IMR-90 (cell line): ENCODE results near the gene CHD2. TPM values are rescaled to one million over a fixed set of nuclear protein-coding genes. Genes with fewer than 3 reads are reported as not detected.

Source experiments
- ATAC-seq: fragments of 200-7000 bp; cut with Tn5 transposase; 2 replicates; pipeline ENCODE4 v1.9.1; 2020; ENCODE audit warnings: low read depth, mild to moderate bottlenecking, moderate library complexity
- BruUV-seq: library from RNA; stranded (reverse); fragments of 400-500 nt; replicated peaks from 2 replicates; lab custom pipeline; 2021; lab: Mats Ljungman, UMichigan
- CTCF ChIA-PET: fragments of 300-600 bp; formaldehyde crosslinking; extraction: SDS; loops from one replicate; lab custom pipeline; 2021; ENCODE audit warnings: antibody characterized with exemption; lab: Yijun Ruan, JAX
- POLR2A ChIA-PET: fragments of 300-600 bp; sonication (Branson Sonifier 250); formaldehyde crosslinking; loops from one replicate; lab custom pipeline; 2022; ENCODE audit warnings: antibody characterized with exemption; ENCODE audit not compliant: unreplicated experiment; lab: Charles Lee
- DNase-seq: peaks from one replicate; pipeline ENCODE4 v3.0.0; 2013
- H2AFZ ChIP-seq: replicated peaks from 2 replicates; pipeline ENCODE3; 2013; ENCODE audit warnings: low read length, mild to moderate bottlenecking; ENCODE audit not compliant: poor library complexity
- H2AK5ac ChIP-seq: 2 replicates; pipeline ENCODE4 v1.6.1; 2013; ENCODE audit warnings: low read depth, low read length, inconsistent platforms
- H2AK9ac ChIP-seq: replicated peaks from 2 replicates; pipeline ENCODE3; 2013; ENCODE audit warnings: mild to moderate bottlenecking, low read depth, low read length, moderate library complexity; ENCODE audit not compliant: poor library complexity
- H2BK120ac ChIP-seq: 2 replicates; pipeline ENCODE4 v1.6.1; 2013; ENCODE audit warnings: low read depth, low read length, inconsistent platforms
- H2BK15ac ChIP-seq: 3 replicates; pipeline ENCODE4 v1.6.1; 2013; ENCODE audit warnings: low read depth, low read length, inconsistent platforms
- H2BK20ac ChIP-seq: 2 replicates; pipeline ENCODE4 v1.6.1; 2013; ENCODE audit warnings: low read depth, mild to moderate bottlenecking, inconsistent platforms, low read length, moderate library complexity
- H2BK5ac ChIP-seq: 2 replicates; pipeline ENCODE4 v1.6.1; 2013; ENCODE audit warnings: mild to moderate bottlenecking, low read depth, low read length, inconsistent platforms; ENCODE audit not compliant: poor library complexity, severe bottlenecking
- H3K14ac ChIP-seq: replicated peaks from 2 replicates; pipeline ENCODE4 v1.6.1; 2013; ENCODE audit warnings: low read depth, low read length, inconsistent platforms
- H3K18ac ChIP-seq: 2 replicates; pipeline ENCODE4 v1.6.1; 2013; ENCODE audit warnings: low read depth, low read length, control low read depth
- H3K23ac ChIP-seq: 2 replicates; pipeline ENCODE4 v1.6.1; 2013; ENCODE audit warnings: low read depth, low read length, inconsistent platforms
- H3K27ac ChIP-seq: 2 replicates; pipeline ENCODE4 v1.5.1; 2013; ENCODE audit warnings: mild to moderate bottlenecking, control low read depth, low read length; ENCODE audit not compliant: insufficient read depth
- H3K27me3 ChIP-seq: 2 replicates; pipeline ENCODE4 v1.6.1; 2013; ENCODE audit warnings: low read length; ENCODE audit not compliant: control insufficient read depth, insufficient read depth
- H3K36me3 ChIP-seq: 2 replicates; pipeline ENCODE4 v1.6.1; 2013; ENCODE audit warnings: low read length, mixed read lengths; ENCODE audit not compliant: control insufficient read depth, insufficient read depth
- H3K4ac ChIP-seq: 2 replicates; pipeline ENCODE4 v1.6.1; 2013; ENCODE audit warnings: low read depth, low read length, inconsistent platforms
- H3K4me1 ChIP-seq: 2 replicates; pipeline ENCODE4 v1.6.1; 2013; ENCODE audit warnings: low read length, mixed read lengths; ENCODE audit not compliant: control insufficient read depth, insufficient read depth
- H3K4me2 ChIP-seq: 2 replicates; pipeline ENCODE4 v1.6.1; 2013; ENCODE audit warnings: low read depth, mild to moderate bottlenecking, control low read depth, low read length, moderate library complexity
- H3K4me3 ChIP-seq: 2 replicates; pipeline ENCODE4 v1.5.1; 2013; ENCODE audit warnings: low read depth, mild to moderate bottlenecking, control low read depth, low read length, moderate library complexity; ENCODE audit not compliant: insufficient read depth
- H3K56ac ChIP-seq: 2 replicates; pipeline ENCODE4 v1.6.1; 2013; ENCODE audit warnings: low read length, inconsistent platforms; ENCODE audit not compliant: insufficient read depth; ENCODE audit errors: extremely low read depth
- H3K79me1 ChIP-seq, 2 experiments: 2 replicates each; pipeline ENCODE4 v1.6.1; 2013; ENCODE audit warnings: low read length in 2 of 2, inconsistent platforms in 1 of 2, low read depth in 1 of 2
- H3K9ac ChIP-seq: 2 replicates; pipeline ENCODE4 v1.6.1; 2013; ENCODE audit warnings: low read depth, low read length, control low read depth
- H3K9me1 ChIP-seq: 2 replicates; pipeline ENCODE4 v1.6.1; 2013; ENCODE audit warnings: low read length, inconsistent platforms; ENCODE audit not compliant: insufficient read depth
- H3K9me3 ChIP-seq: 2 replicates; pipeline ENCODE4 v1.6.1; 2013; ENCODE audit warnings: low read length; ENCODE audit not compliant: control insufficient read depth, insufficient read depth
- H4K20me1 ChIP-seq: 2 replicates; pipeline ENCODE4 v1.6.1; 2013; ENCODE audit warnings: low read length, inconsistent platforms; ENCODE audit not compliant: insufficient read depth
- H4K5ac ChIP-seq: 2 replicates; pipeline ENCODE4 v1.6.1; 2013; ENCODE audit warnings: mild to moderate bottlenecking, low read depth, low read length, control low read depth
- H4K8ac ChIP-seq, 2 experiments: 2 replicates each; pipeline ENCODE4 v1.6.1; 2013; ENCODE audit warnings: low read depth in 2 of 2, low read length in 2 of 2, control low read depth in 1 of 2, inconsistent platforms in 1 of 2
- H4K91ac ChIP-seq: 2 replicates; pipeline ENCODE4 v1.6.1; 2013; ENCODE audit warnings: low read depth, low read length, inconsistent platforms; ENCODE audit not compliant: insufficient read depth
- BHLHE40 ChIP-seq: fragments of 150-350 bp; IDR thresholded peaks from 2 replicates; pipeline ENCODE4 v1.6.1; 2016; ENCODE audit warnings: mild to moderate bottlenecking, low read depth, low read length
- CEBPB ChIP-seq: IDR thresholded peaks from 2 replicates; pipeline ENCODE4 v1.6.1; 2012; ENCODE audit warnings: low read depth, low read length, improper control_type of control experiment
- CHD1 ChIP-seq: IDR thresholded peaks from 2 replicates; pipeline ENCODE4 v1.6.1; 2012; ENCODE audit warnings: low read depth, low read length, improper control_type of control experiment
- CTCF ChIP-seq: conservative IDR thresholded peaks from 2 replicates; pipeline ENCODE4 v1.5.1; 2012; ENCODE audit warnings: mild to moderate bottlenecking, low read depth, low read length, improper control_type of control experiment
- ELK1 ChIP-seq: fragments of 150-350 bp; IDR thresholded peaks from 2 replicates; pipeline ENCODE4 v1.6.1; 2016; ENCODE audit warnings: low read depth, mild to moderate bottlenecking, low read length, moderate library complexity, borderline replicate concordance
- FOS ChIP-seq: fragments of 150-350 bp; IDR thresholded peaks from 2 replicates; pipeline ENCODE4 v1.6.1; 2016; ENCODE audit warnings: low read depth, low read length
- MAFK ChIP-seq: IDR thresholded peaks from 2 replicates; pipeline ENCODE4 v1.6.1; 2012; ENCODE audit warnings: low read depth, low read length, improper control_type of control experiment
- MAZ ChIP-seq: IDR thresholded peaks from 2 replicates; pipeline ENCODE4 v1.6.1; 2012; ENCODE audit warnings: low read depth, mild to moderate bottlenecking, low read length, improper control_type of control experiment, moderate library complexity, borderline replicate concordance
- POLR2A ChIP-seq: IDR thresholded peaks from 2 replicates; pipeline ENCODE4 v1.6.1; 2012; ENCODE audit warnings: mild to moderate bottlenecking, low read depth, low read length
- RAD21 ChIP-seq: IDR thresholded peaks from 2 replicates; pipeline ENCODE4 v1.6.1; 2012; ENCODE audit warnings: low read length, improper control_type of control experiment
- RCOR1 ChIP-seq: IDR thresholded peaks from 2 replicates; pipeline ENCODE4 v1.6.1; 2012; ENCODE audit warnings: mild to moderate bottlenecking, low read length, improper control_type of control experiment; ENCODE audit not compliant: insufficient replicate concordance
- RFX5 ChIP-seq: IDR thresholded peaks from 2 replicates; pipeline ENCODE4 v1.8.0; 2012; ENCODE audit warnings: low read depth, mild to moderate bottlenecking, low read length, moderate library complexity
- SMC3 ChIP-seq: fragments of 150-350 bp; IDR thresholded peaks from 2 replicates; pipeline ENCODE4 v1.6.1; 2016; ENCODE audit warnings: low read depth, mild to moderate bottlenecking, antibody characterized with exemption, low read length, moderate library complexity
- USF2 ChIP-seq: fragments of 150-350 bp; IDR thresholded peaks from 2 replicates; pipeline ENCODE4 v1.6.1; 2017; ENCODE audit warnings: mild to moderate bottlenecking, antibody characterized with exemption, low read length, low read depth
- WGBS, 2 experiments: methylation state at CpG; one replicate each; pipeline versions ENCODE4 v1.1.5 to v1.1.7; 2013; ENCODE audit warnings: missing lambda C conversion rate in 2 of 2; ENCODE audit not compliant: insufficient read length in 1 of 2; ENCODE audit errors: extremely low coverage in 2 of 2; 5-methylcytosine and 5-hydroxymethylcytosine counted together
- dilution Hi-C: fragments of 300-500 bp; cut with HindIII; formaldehyde crosslinking; loops from one replicate; pipeline ENCODE4 v1.14.3; 2018; ENCODE audit warnings: low sequenced_read_pairs; ENCODE audit not compliant: unreplicated experiment
- in situ Hi-C: fragments of 300-500 bp; cut with MboI; formaldehyde crosslinking; loops from 3 replicates; pipeline ENCODE4 v1.14.3; 2019; ENCODE audit warnings: low sequenced_read_pairs, inconsistent platforms, mixed read lengths
- intact Hi-C: fragments of 100-400 bp; cut with micrococcal nuclease; formaldehyde crosslinking; loops from 2 replicates; pipeline ENCODE4 v1.10.0; 2022
- polyA plus RNA-seq, 3 experiments: library from polyadenylated mRNA; depleted of rRNA; stranded (reverse); fragments of >200 nt; gene quantifications; 2 replicates each; pipeline ENCODE4 v1.2.3, GENCODE V29; 2012; ENCODE audit warnings: low replicate concordance in 1 of 3
- total RNA-seq: library from RNA; depleted of rRNA; stranded (reverse); fragments of >200 nt; gene quantifications from 2 replicates; pipeline ENCODE4 v1.2.3, GENCODE V29; 2012

CHD2 gene
- total and polyA plus RNA-seq, 2 of the 4 experiments (the other 2 are of a cell fraction) = 44.9 to 64.7 TPM

- no peaks in the 10 kb centered on the region for H3K4me1 ChIP-seq
- DNase-seq = no peak
- no peak overlapping the region for H2BK20ac ChIP-seq
- no peak overlapping the region for H2AK9ac ChIP-seq
- BruUV-seq = no TSS peak
- no peak overlapping the region for H2AK5ac ChIP-seq
- ChIA-PET CTCF (interaction anchor here (0.5 kb wide), 1 partner anchor 17 kb away, joined by 4 read pairs; no protein-coding TSS in a partner anchor), POLR2A (no interaction called here)
- peaks cover 80% of the 10 kb centered on the region for H3K36me3 ChIP-seq
- H3K9me3 ChIP-seq = peaks cover 20% of the 10 kb centered on the region
- H3K9ac ChIP-seq = no peak overlapping the region
- no peak overlapping the region for H3K18ac ChIP-seq
- dilution Hi-C loops (no loop called here), intact Hi-C loops (no loop called here), in situ Hi-C loops (no loop called here)
- H3K27me3 ChIP-seq = no peaks in the 10 kb centered on the region
- H3K27ac ChIP-seq = no peak overlapping the region
- no peak overlapping the region for H2AFZ ChIP-seq
- no peak overlapping the region for H4K91ac ChIP-seq
- H3K56ac ChIP-seq = no peak overlapping the region
- no peak overlapping the region for H3K23ac ChIP-seq
- peaks cover 31 to 41% of the 10 kb centered on the region in 2 experiments; a peak in 3 of 4 replicates for H3K79me1 ChIP-seq
- no peak for TF ChIP-seq CTCF
- TF ChIP-seq POLR2A = no peak
- TF ChIP-seq RFX5 = no peak
- TF ChIP-seq RAD21 = no peak
- TF ChIP-seq CHD1 = no peak
- TF ChIP-seq BHLHE40 = no peak
- TF ChIP-seq RCOR1 = no peak
- no peak for TF ChIP-seq SMC3
- no peak for TF ChIP-seq MAZ
- TF ChIP-seq ELK1 = no peak
- TF ChIP-seq USF2 = no peak
- TF ChIP-seq MAFK = no peak
- no peak for TF ChIP-seq CEBPB
- no peak for TF ChIP-seq FOS
- no peak overlapping the region for H4K8ac ChIP-seq
- no peak overlapping the region for H3K4me3 ChIP-seq
- no peak overlapping the region for H2BK120ac ChIP-seq
- no peak overlapping the region for H3K14ac ChIP-seq
- no peak overlapping the region for H2BK5ac ChIP-seq
- ATAC-seq = no peak
- no peaks in the 10 kb centered on the region for H3K9me1 ChIP-seq
- H4K20me1 ChIP-seq = peaks cover 4% of the 10 kb centered on the region; the same call in 1 of the 2 replicates
- no peak overlapping the region for H4K5ac ChIP-seq
- H2BK15ac ChIP-seq = no peak overlapping the region
- no peak overlapping the region for H3K4me2 ChIP-seq
- WGBS, 2 experiments = 100% methylated on average over 3 of the region's 7 CpGs; no CpG with 5 or more reads in 1 of the 2 experiments
- H3K4ac ChIP-seq = no peak overlapping the region
Measured at GRCh38 chr15:92952458-92952850, 52.3 kb downstream of the CHD2 start.
